Neural progenitor cell (in vitro differentiated cells): Measurements from ENCODE around the gene MYORG.

ENCODE experiments used
- EZH2 ChIP-seq: fragments of 200-600 bp; sonication (generic); IDR thresholded peaks from 2 replicates; pipeline ENCODE4 v1.6.1; 2017; ENCODE audit warnings: antibody characterized with exemption, mild to moderate bottlenecking, moderate library complexity
- EZH2phosphoT487 ChIP-seq: fragments of 200-600 bp; sonication (generic); IDR thresholded peaks from 2 replicates; pipeline ENCODE4 v1.6.1; 2017; ENCODE audit warnings: antibody characterized with exemption
- TF ChIP-seq, protein P1 (sequence below): fragments of 200-600 bp; sonication (generic); IDR thresholded peaks from 2 replicates; pipeline ENCODE4 v1.5.1; 2017; ENCODE audit warnings: antibody characterized with exemption, mild to moderate bottlenecking

DNA sequence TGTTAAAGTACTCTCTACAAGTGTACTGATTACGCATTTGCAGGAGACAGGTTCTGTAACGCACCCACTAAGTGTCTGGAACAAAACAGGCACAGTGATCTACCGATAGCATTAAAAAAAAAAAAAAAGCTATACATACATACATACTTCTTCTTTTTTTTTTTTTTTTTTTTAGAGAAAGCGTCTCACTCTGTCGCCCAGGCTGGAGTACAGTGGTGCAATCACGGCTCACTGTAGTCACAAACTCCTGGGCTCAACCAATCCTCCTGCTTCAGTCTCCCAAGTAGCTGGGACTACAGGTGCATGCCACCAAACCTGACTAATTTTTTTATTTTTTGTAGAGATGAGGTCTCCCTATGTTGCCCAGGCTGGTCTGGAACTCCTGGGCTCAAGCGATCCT lies 55.2 kb downstream of the MYORG start:
- no peak for TF ChIP-seq EZH2
- TF ChIP-seq, protein P1, sequence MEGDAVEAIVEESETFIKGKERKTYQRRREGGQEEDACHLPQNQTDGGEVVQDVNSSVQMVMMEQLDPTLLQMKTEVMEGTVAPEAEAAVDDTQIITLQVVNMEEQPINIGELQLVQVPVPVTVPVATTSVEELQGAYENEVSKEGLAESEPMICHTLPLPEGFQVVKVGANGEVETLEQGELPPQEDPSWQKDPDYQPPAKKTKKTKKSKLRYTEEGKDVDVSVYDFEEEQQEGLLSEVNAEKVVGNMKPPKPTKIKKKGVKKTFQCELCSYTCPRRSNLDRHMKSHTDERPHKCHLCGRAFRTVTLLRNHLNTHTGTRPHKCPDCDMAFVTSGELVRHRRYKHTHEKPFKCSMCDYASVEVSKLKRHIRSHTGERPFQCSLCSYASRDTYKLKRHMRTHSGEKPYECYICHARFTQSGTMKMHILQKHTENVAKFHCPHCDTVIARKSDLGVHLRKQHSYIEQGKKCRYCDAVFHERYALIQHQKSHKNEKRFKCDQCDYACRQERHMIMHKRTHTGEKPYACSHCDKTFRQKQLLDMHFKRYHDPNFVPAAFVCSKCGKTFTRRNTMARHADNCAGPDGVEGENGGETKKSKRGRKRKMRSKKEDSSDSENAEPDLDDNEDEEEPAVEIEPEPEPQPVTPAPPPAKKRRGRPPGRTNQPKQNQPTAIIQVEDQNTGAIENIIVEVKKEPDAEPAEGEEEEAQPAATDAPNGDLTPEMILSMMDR = no peak
- TF ChIP-seq EZH2phosphoT487 = no peak
